Glutamatergic neuron (in vitro differentiated cells): ENCODE data around the gene BATF2. TPM values are rescaled to one million over a fixed set of nuclear protein-coding genes. Genes with fewer than 3 reads are reported as not detected.

Experiments
- DNase-seq: peaks from one replicate; pipeline ENCODE4 v3.0.0; 2022
- H3K27ac Mint-ChIP-seq: one replicate; pipeline ENCODE4 v1.8.0; 2020; ENCODE audit warnings: mild to moderate bottlenecking, mixed read lengths, inconsistent platforms; ENCODE audit not compliant: unreplicated experiment
- H3K27me3 Mint-ChIP-seq: one replicate; pipeline ENCODE4 v1.8.0; 2020; ENCODE audit warnings: mild to moderate bottlenecking, moderate library complexity, mixed read lengths, inconsistent platforms; ENCODE audit not compliant: unreplicated experiment
- H3K36me3 Mint-ChIP-seq: one replicate; pipeline ENCODE4 v1.8.0; 2020; ENCODE audit warnings: mild to moderate bottlenecking, mixed read lengths, inconsistent platforms; ENCODE audit not compliant: unreplicated experiment
- H3K4me1 Mint-ChIP-seq: one replicate; pipeline ENCODE4 v1.8.0; 2020; ENCODE audit warnings: mild to moderate bottlenecking, low read depth, mixed read lengths, inconsistent platforms; ENCODE audit not compliant: unreplicated experiment
- H3K4me3 Mint-ChIP-seq: one replicate; pipeline ENCODE4 v1.8.0; 2020; ENCODE audit warnings: mild to moderate bottlenecking, mixed read lengths, inconsistent platforms; ENCODE audit not compliant: unreplicated experiment
- H3K9me3 Mint-ChIP-seq: one replicate; pipeline ENCODE4 v1.8.0; 2020; ENCODE audit warnings: mild to moderate bottlenecking, moderate library complexity, mixed read lengths, inconsistent platforms; ENCODE audit not compliant: unreplicated experiment
- microRNA-seq: library from miRNA; unstranded; fragments of <30 nt; microRNA quantifications from one replicate; pipeline ENCODE4, GENCODE V29; 2020; ENCODE audit not compliant: unreplicated experiment
- total RNA-seq: library from RNA; stranded (reverse); fragmentation: NEBNext Ultra II Directional; extraction: Animal tissue kit (Norgen Biotek cat#: 25700); gene quantifications from one replicate; pipeline ENCODE4 v1.2.1, GENCODE V29; 2021; ENCODE audit not compliant: unreplicated experiment
- TF ChIP-seq, protein P1 (sequence below): fragments of 200-600 bp; sonication (generic); IDR thresholded peaks from one replicate; pipeline ENCODE4 v1.5.0; 2021; ENCODE audit not compliant: partially characterized antibody, unreplicated experiment

The BATF2 gene
- total RNA-seq, 1 donor from 2014 or later, result not detected

DNA sequence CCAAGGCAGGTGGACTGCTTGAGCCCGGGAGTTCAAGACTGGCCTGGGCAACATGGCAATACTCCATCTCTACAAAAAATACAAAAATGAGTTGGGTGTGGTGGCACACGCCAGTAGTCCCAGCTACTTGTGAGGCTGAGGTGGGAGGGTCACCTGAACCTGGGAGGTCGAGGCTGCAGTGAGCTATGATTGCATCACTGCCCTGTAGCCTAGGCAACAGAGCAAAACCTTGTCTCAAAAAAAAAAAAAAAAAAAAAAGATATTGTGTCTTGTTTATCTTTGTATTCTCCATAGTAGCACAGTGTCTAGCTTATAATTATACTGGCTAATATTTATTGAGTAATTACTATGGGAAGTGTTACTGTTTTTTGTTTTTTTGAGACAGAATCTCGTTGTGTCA, 45.2 kb downstream of the BATF2 start:
- no peaks in the 10 kb centered on the region for H3K36me3 Mint-ChIP-seq
- no peak overlapping the region for H3K4me3 Mint-ChIP-seq
- H3K4me1 Mint-ChIP-seq, result no peaks in the 10 kb centered on the region
- TF ChIP-seq, protein P1, sequence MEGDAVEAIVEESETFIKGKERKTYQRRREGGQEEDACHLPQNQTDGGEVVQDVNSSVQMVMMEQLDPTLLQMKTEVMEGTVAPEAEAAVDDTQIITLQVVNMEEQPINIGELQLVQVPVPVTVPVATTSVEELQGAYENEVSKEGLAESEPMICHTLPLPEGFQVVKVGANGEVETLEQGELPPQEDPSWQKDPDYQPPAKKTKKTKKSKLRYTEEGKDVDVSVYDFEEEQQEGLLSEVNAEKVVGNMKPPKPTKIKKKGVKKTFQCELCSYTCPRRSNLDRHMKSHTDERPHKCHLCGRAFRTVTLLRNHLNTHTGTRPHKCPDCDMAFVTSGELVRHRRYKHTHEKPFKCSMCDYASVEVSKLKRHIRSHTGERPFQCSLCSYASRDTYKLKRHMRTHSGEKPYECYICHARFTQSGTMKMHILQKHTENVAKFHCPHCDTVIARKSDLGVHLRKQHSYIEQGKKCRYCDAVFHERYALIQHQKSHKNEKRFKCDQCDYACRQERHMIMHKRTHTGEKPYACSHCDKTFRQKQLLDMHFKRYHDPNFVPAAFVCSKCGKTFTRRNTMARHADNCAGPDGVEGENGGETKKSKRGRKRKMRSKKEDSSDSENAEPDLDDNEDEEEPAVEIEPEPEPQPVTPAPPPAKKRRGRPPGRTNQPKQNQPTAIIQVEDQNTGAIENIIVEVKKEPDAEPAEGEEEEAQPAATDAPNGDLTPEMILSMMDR, result no peak
- no peak overlapping the region for H3K27ac Mint-ChIP-seq
- H3K27me3 Mint-ChIP-seq, result no peaks in the 10 kb centered on the region
- DNase-seq, result no peak
- H3K9me3 Mint-ChIP-seq, result no peaks in the 10 kb centered on the region

- Mint-ChIP-seq H3K9me3 (no peaks in the 10 kb centered on the region), H3K4me1 (peaks cover 5% of the 10 kb centered on the region), H3K36me3 (no peaks in the 10 kb centered on the region), H3K27ac (no peak overlapping the region), H3K4me3 (no peak overlapping the region), H3K27me3 (no peaks in the 10 kb centered on the region)
- TF ChIP-seq, protein P1, result no peak
- no peak for DNase-seq
Measured at GRCh38 chr11:64947208-64947814, 49.5 kb downstream of the BATF2 start.

Small RNA genes within 50 kb of the gene (microRNA-seq; reads per million reads assigned to microRNA genes)
- gene MIR6879, result 4.5 reads per million, percentile 30 among the genes with 10 or more reads in this experiment

Other genes starting within 250 kb of the BATF2 start
- gene PYGM, start 237.0 kb downstream of the BATF2 start, total RNA-seq, result 5.5 TPM
- 415 TPM for gene SF1, start 218.4 kb downstream of the BATF2 start, total RNA-seq
- gene MAP4K2, start 193.8 kb downstream of the BATF2 start, total RNA-seq, result 15.9 TPM
- 39.7 TPM for gene MEN1, start 186.4 kb downstream of the BATF2 start, total RNA-seq
- gene CDC42BPG, start 152.3 kb downstream of the BATF2 start, total RNA-seq, result 2.3 TPM
- 114 TPM for gene EHD1, start 118.3 kb downstream of the BATF2 start, total RNA-seq
- gene ATG2A, start 79.8 kb downstream of the BATF2 start, total RNA-seq, result 25.9 TPM
- gene PPP2R5B, start 72.3 kb downstream of the BATF2 start, total RNA-seq, result 148 TPM
- not detected for gene GPHA2, start 61.1 kb downstream of the BATF2 start, total RNA-seq
- not detected for gene MAJIN, start 24.9 kb downstream of the BATF2 start, total RNA-seq
- 68.4 TPM for gene ARL2, start 17.2 kb upstream of the BATF2 start, total RNA-seq
- gene SNX15, start 30.5 kb upstream of the BATF2 start, total RNA-seq, result 40.4 TPM
- gene SAC3D1, start 44.2 kb upstream of the BATF2 start, total RNA-seq, result 14.4 TPM
- gene NAALADL1, start 61.6 kb upstream of the BATF2 start, total RNA-seq, result 1.6 TPM
- 7.7 TPM for gene CDCA5, start 87.1 kb upstream of the BATF2 start, total RNA-seq
- 33.9 TPM for gene ZFPL1, start 87.3 kb upstream of the BATF2 start, total RNA-seq
- 105 TPM for gene VPS51, start 99.2 kb upstream of the BATF2 start, total RNA-seq
- 241 TPM for gene TM7SF2, start 114.9 kb upstream of the BATF2 start, total RNA-seq
- gene ZNHIT2, start 120.7 kb upstream of the BATF2 start, total RNA-seq, result 4.1 TPM
- gene FAU, start 125.2 kb upstream of the BATF2 start, total RNA-seq, result 560 TPM
- 32.9 TPM for gene MRPL49, start 125.3 kb upstream of the BATF2 start, total RNA-seq
- 54.7 TPM for gene SYVN1, start 137.5 kb upstream of the BATF2 start, total RNA-seq
- not detected for gene SPDYC, start 173.3 kb upstream of the BATF2 start, total RNA-seq
- 234 TPM for gene CAPN1, start 185.0 kb upstream of the BATF2 start, total RNA-seq